Pulmonary artery endothelial cell (primary cell): Measurements from ENCODE around the gene VCL. TPM values are rescaled to one million over a fixed set of nuclear protein-coding genes. Genes with fewer than 3 reads are reported as not detected.
A peak's percentile ranks its signal among the peaks of the same experiment; 100 is the strongest.
"Not testable (repeated sequence)": the region's sequence is repeated elsewhere in the genome, so short reads cannot be mapped to it uniquely, and the experiment has no call there.

Experiments
- DNase-seq: peaks from one replicate; pipeline ENCODE4 v3.0.0-alpha.2; 2011; ENCODE audit warnings: low read depth, low spot score
- total RNA-seq: library from RNA; depleted of rRNA; stranded (reverse); fragments of >200 nt; gene quantifications from 2 replicates; pipeline ENCODE4 v1.2.3, GENCODE V29; 2014

The VCL gene
- total RNA-seq, 1 donor from 2014 or later = 184 TPM

GRCh38 chr10:74035303-74035702 lies 37.4 kb downstream of the VCL start:
- DNase-seq = no peak

GRCh38 chr10:74036474-74036873 lies 38.6 kb downstream of the VCL start:
- no peak for DNase-seq

- no peak for DNase-seq
These were observed 41.7 kb downstream of the VCL start for GRCh38 chr10:74039561-74040145.

- no peak for DNase-seq
These were observed 42.5 kb downstream of the VCL start for GRCh38 chr10:74040200-74041126.

- no peak for DNase-seq
These were observed 46.5 kb downstream of the VCL start for GRCh38 chr10:74044419-74044818.

- no peak for DNase-seq
These were observed 49.4 kb downstream of the VCL start for GRCh38 chr10:74047304-74047703.

- no peak for DNase-seq
These were observed 50.0 kb downstream of the VCL start for GRCh38 chr10:74047871-74048270.

- no peak for DNase-seq
These were observed 50.5 kb downstream of the VCL start for GRCh38 chr10:74048433-74048832.

- DNase-seq = no peak
These were observed 52.0 kb downstream of the VCL start for GRCh38 chr10:74049955-74050354.

- DNase-seq = no peak
These were observed 52.7 kb downstream of the VCL start for GRCh38 chr10:74050653-74051052.

GRCh38 chr10:74051736-74052342 lies 53.9 kb downstream of the VCL start:
- DNase-seq = no peak

- DNase-seq = no peak
These were observed 55.1 kb downstream of the VCL start for GRCh38 chr10:74052994-74053393.

GRCh38 chr10:74055383-74056049 lies 57.6 kb downstream of the VCL start:
- no peak for DNase-seq

GRCh38 chr10:74056050-74056818 lies 58.3 kb downstream of the VCL start:
- peak; percentile 58 for DNase-seq

- no peak for DNase-seq
These were observed 60.2 kb downstream of the VCL start for GRCh38 chr10:74058071-74058470.

- DNase-seq = no peak
These were observed 60.7 kb downstream of the VCL start for GRCh38 chr10:74058658-74059057.

GRCh38 chr10:74061104-74061503 lies 63.2 kb downstream of the VCL start:
- DNase-seq = no peak

GRCh38 chr10:74061978-74062377 lies 64.1 kb downstream of the VCL start:
- not testable (repeated sequence) for DNase-seq

- DNase-seq = no peak
These were observed 65.3 kb downstream of the VCL start for GRCh38 chr10:74063256-74063655.

GRCh38 chr10:74067373-74068352 lies 69.7 kb downstream of the VCL start:
- no peak for DNase-seq
